HG02798 (cell line): ENCODE results near the gene P2RY2.

Experiments used
- ATAC-seq: cut with Tn5 transposase; IDR thresholded peaks from one replicate; pipeline ENCODE4 v1.9.1; 2021; ENCODE audit warnings: mild to moderate bottlenecking; ENCODE audit not compliant: unreplicated experiment, poor library complexity

Gene P2RY2

DNA sequence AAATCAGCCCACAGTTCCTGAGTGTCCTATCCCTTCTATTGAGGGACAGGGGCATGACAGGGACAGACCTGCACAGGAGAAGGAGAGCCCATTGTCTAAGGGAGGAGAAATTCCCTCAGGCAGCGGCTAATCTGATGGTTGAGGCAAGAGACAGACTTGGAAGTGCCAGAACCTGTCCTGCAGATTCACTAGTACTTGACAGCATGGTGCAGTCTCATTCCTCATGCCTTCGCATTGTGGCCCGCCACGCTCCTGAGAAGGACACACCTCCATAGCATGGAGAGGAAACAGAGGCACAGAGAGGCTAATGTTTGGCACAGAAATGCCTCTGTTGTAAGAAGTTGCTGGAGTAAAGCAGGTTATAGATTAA lies 57.3 kb downstream of the P2RY2 start:
- no peak for ATAC-seq

DNA sequence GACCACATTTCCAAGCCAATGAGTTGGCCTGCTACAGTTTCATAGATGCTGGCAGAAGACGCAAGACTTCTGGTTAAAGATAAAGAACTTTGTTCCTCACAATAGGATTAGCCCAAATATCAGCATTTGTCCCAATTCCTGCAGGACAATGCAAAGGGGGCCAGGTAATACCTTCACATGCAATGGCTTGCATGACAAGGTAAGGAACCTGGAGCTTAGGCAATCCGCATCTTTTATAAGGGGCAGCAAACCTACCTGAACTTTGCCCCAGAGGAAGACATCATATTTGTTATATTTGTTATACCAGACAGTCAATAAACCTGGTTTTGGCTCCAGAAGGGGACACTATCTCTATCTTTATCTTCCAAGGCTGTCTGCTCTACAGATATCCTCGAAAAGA lies 59.4 kb downstream of the P2RY2 start:
- no peak for ATAC-seq

DNA sequence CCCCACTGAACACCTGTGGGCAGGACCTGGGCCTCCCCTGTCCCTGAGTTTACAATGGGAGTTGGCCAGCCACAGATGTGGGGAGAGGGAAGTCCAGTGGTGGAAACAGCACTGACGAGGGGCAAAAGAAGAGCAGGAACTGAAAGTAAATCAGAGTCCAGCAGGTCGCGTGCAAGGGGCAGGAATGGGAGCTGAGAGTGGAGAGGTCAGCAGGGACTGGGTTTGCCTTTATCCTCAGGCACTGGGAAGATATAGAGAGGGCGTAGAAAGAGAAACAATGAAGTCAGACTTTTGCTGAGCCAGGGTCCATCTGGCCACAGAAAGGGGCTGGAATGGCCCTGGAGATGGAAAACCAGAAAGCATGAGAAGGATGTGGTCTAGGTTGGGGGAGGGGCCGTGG lies 62.5 kb downstream of the P2RY2 start:
- ATAC-seq = no peak

DNA sequence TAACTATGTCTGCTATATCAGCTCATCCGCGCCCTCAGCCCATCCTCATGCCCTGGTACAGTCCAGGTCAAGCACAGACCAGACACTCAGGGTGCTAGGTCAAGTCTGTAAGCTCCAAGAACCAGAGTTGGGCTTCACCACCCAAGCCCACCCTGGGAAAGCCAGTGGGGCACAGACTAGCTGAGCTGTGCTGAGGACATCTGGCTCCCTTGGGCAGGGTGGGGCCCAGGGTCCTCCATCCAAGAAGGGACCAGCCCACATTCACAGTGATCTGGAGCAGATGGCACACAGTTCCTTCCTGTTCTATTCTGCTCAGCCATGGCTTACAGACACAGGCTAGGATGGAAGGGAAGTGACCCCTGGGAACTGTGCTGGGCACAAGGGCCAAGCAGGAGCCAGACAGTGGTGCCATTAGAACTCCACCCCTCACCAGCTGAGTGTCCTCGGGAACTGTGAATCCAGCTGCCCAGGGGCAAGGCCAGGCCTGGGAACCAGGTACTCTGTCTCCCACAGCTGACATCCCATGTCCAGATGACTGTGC lies 63.2 kb downstream of the P2RY2 start:
- no peak for ATAC-seq

DNA sequence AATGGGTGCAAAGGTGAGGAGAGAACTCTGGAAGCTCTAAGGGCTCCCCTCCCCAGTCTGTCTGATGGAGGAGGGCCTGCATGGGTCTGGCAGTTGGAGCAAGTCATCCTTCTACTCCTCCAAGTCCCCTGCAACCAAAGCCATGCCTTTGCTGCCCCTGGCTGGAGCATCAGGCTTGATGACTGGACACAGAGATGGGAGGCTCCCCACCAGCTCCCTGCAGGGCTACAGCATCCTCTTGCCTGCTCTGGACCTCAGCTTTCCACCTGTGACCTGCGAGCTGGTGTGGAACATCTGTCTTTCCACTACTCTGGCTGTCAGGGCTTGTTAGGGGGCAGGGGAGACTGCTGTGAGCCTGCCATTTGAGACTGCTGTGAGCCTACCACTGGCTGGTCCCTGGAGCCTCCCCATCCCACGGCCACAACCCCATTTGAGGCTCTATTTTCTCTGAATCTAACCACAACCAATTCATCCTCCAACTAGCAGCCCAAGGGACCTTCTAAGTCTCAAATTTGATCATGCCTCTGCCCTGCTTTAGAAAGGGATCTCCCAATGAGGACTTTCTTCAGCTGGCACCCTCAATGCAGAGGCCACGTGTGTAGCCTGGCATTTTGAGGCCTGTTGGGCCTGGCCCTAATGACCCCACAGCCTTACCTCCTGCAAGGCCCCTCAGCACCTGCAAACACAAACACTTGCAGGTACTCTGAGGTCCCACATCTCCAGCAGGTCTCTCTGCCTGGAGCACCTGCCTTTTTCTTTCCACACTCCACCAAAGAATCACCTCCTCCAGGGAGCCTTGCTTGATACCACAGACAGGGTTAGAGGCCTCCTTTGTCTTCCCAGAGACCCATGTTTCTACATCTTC lies 63.9 kb downstream of the P2RY2 start:
- no peak for ATAC-seq

DNA sequence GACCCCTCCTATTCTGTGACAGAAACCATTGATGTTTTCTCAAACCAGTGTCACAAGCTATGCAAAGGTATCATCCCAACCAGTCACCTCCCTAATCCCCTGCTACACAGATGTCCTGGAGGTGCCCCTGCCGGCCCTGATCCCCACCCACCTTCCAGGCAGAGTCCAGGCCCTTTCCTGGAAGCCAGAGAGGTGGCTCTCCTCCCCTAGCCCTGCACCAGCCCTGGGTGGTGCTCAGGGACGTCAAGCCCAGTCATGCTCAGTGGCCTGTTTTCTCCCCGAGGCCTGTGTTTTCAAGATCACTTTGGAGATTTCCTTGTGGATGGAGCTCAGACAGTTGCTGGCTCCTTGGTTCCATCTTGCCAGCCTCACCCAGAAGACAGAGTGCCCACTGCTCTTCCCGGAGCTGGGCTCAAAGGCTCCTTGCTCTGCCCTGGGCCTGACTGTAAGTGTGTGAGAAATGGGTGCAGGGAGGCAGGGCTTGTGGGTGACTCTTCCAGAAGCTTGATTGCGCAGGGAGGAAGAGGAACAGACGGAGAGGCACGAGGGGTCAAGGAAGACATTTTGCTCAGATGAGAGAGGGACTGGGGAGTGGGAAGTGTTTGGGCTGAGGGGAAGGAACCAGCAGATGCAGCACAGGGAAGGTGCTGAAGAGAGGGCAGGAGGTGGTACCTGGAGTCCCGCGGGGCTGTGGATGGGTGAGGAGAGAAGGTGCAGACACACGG lies 65.4 kb downstream of the P2RY2 start:
- ATAC-seq = no peak

DNA sequence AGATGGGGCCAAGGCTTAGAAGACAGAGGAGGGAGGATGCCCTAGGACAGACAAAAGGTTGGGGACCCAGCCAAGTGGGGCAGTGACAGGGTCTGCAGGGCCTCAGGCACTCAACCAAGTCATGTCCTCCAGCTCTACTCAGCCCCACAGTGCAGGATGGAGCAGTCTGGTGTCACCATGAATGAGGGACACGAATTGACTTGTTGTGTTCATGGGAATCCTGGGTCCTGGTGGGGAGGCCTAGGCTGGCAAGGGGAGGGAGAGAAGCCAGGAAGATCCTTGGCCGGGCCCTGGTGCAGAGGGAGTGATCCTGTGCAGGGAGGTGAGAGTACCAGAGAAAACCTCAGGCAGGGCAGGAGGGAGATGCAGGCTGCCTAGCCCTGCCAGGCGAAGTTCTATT lies 66.0 kb downstream of the P2RY2 start:
- no peak for ATAC-seq

DNA sequence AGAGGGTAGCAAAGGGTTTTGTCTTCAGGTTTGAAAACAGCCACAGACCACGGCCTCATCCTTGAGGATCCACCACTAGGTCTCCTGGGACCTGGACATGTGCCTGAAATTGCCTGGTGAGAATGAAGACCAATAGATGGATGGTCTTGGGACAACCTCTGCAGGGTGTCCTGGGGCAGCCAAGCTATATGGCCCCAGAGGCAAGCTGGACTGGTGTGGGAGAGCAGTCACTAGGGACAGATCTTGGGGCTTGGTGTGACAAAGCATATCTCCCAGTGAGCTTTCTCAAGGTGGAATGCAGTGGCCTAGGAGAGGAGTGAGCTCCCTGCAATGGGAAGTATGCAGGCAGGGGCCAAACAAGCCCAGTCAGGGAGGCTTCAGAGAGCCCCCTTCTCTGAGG lies 67.6 kb downstream of the P2RY2 start:
- no peak for ATAC-seq
